ENCODE measurements around the gene PTK6.

Gene PTK6

DNA sequence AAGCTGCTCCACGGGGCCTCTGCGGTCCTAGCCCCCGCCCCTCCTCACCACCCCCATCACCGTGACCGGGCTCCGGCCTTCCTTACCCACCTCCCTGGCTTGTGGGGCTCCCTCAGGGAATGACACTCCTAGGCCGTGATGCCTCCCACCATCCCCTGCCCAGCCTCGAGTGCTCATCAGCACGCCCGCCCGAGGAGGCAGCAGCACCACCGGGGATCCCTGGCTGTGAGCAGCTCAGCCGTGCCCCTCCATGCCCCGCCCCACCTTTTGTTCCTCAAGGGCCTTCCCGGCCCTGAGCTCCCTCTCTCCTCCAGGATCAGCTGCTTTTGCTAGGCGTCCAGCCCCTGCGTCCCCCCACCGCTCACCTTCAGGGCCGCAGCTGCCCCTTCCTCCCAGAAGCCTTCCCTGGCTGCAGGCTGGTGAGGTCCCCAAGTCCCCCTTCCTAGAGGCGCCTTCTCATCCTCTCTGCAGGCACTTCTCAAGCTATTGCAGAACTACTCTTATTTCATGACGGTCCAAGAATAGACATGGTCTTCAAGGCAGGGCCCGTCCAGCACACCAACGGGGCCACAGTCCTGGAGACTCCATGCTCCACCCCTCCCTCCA, 19.8 kb upstream of the PTK6 start:
- no peak for DNase-seq

DNA sequence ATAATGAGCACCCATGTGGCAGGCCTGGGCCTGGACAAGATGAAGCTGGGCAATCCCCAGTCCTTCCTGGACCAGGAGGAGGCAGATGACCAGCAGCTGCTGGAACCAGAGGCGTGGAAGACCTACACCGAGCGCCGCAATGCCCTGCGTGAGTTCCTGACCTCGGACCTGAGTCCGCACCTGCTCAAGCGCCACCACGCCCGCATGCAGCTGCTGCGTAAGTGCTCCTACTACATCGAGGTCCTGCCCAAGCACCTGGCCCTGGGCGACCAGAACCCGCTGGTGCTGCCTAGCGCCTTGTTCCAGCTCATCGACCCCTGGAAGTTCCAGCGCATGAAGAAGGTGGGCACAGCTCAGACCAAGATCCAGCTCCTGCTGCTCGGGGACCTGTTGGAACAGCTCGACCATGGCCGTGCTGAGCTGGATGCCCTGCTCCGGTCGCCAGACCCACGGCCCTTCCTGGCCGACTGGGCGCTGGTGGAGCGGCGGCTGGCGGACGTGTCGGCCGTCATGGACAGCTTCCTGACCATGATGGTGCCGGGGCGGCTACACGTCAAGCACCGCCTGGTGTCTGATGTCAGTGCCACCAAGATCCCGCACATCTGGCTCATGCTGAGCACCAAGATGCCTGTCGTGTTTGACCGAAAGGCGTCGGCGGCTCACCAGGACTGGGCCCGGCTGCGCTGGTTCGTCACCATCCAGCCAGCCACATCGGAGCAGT, 18.6 kb upstream of the PTK6 start:
- no peak for DNase-seq

DNA sequence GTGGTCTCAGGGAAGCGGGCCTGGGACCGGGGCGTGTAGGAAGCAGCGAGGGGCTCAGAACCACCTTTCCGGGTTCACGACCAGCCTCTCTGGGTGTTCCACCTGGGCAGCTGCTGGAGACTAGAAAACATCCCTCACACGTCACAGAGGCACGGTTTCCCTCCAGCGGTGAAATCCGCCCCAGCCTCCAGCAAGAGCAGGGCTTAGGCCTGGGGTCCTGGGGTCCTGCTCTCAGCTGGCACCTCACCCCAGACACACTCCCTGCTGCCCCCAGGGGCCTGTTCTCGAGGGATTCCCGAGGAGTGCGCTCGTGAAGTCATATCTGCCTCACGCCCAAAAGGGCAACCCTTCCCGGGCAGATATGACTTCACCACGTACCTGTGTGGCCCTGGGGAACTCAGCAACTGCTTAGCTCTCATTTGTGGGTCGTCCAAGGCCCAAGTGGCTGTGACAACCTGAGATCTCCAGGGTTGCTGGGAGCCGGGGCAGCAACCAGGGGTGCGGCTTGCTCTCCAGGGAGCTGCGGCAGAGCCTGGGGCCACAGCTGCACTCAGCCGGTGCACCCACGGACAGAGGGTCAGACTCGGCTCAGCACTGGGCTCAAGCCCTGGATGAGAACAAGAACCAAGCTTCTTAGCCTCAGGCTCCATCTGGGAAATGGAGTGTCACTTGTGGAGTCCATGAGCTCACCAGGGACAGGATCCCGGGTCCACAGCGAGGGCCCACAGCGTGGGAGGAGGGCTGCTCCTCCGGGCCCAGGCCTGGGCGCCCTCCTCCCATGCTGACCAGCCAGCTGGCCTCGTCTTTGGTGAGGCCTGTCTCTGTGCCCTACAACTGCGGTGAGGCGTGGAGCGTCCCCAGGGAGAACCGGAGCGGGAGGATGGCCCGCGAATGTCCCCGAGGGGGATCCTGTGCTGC, 17.4 kb upstream of the PTK6 start:
- no peak for DNase-seq

DNA sequence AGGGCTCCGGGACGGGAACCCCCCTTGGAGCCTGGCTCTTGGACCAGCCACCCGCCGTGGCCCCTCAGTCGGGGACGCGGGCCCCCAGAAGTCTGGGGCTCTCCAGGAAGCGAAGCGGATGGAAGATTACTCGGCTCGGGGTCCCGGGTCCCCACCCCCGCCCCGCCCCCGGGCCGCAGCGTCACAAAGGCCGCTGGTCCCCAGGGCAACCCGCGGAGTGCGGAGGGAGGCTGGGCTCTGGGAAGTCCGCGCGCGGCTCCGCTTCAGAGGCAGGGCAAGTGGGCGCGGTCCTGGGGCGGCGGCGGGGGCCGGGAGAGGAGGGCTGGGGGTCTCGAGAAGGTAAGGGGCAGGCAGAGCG, 16.7 kb upstream of the PTK6 start, which contains the start of gene FNDC11:
Gene FNDC11, plus strand, starts transcription at position 227 of the 358 bp plus-strand sequence. CDS start 1,505 bp downstream, outside the sequence.
- no peak for DNase-seq

DNA sequence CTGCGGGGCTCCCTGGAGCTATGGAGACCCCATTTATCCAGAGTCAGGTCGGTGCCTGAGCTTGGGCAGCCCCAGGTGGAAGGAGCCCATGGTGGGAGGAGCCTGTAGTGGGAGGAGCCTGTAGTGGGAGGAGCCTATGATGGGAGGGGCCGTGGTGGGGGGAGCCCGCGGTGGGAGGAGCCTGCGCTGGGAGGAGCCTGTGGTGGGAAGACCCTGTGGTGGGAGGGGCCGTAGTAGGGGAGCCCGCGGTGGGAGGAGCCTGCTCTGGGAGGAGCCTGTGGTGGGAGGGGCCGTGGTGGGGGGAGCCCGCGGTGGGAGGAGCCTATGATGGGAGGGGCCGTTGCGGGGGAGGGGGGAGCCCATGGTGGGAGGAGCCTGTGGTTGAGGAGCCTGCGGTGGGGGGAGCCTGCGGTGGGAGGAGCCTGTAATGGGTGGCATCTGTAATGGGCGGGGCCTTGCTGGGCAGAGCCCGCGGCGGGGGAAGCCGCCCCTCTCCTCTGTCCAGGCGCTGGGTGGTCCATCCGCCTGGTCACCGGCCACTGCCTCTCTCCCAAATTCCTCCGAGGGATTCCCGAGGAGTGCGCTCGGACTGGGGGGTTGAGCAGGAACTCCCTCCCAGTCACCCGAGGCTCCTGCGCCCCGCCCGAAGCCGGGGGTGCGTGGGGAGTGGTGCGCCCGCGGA, 16.2 kb upstream of the PTK6 start:
- DNase-seq: peak; percentile 88

DNA sequence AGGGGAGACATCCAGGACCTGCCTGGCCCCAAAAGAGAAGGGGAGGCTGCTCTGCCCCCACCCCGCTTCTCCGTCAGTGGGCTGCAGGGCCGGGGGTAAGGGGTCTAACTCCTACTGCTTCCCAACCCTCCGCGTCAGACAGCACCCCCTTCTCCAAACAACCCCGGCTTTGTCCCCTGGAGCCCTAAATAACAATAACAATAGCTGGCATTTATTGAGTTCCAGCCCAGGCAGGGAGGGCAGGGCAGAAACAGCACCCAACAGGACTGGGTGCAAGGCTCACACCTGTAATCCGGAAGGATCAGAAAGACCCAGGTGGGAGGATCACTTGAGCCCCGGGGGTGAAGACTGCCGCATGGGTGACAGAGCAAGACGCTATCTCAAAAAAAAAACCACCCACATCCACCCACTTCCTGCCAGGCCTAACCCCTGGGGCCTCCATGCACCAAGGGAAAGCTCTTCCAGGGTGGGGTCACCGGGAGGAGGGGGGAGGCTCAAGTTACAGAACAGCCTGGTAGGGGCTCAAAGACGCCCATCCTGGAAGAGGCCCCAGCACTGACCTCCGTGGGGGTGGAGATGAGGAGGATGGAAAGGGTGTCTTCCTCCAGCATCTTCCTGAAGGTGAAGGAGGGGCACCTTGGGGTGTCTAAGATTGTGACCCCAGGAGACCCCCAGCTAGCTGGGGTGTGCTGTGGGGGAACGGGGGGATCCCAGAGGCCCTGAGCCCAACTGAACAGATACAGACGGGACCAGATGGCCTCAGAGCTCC, 15.5 kb upstream of the PTK6 start:
- DNase-seq: no peak

DNA sequence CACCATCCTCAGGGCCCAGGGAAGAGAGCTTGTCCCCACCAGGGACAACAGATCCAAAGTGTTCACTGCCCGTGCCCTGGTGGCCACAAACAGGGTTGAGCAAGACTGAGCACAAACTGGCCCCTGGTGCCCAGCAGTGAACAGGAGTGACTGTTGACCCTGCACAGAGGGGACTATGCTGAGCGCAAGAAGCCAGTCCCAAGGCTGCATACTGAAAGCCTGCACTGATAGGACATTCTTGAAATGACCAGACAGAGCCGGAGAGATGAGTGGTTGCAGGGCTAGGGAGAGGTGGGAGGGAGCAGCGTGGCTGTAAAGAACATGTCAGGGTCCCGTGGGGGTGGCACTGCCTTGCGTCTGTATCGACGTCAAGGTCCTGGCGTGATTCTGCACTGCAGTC, 13.9 kb upstream of the PTK6 start:
- no peak for DNase-seq

DNA sequence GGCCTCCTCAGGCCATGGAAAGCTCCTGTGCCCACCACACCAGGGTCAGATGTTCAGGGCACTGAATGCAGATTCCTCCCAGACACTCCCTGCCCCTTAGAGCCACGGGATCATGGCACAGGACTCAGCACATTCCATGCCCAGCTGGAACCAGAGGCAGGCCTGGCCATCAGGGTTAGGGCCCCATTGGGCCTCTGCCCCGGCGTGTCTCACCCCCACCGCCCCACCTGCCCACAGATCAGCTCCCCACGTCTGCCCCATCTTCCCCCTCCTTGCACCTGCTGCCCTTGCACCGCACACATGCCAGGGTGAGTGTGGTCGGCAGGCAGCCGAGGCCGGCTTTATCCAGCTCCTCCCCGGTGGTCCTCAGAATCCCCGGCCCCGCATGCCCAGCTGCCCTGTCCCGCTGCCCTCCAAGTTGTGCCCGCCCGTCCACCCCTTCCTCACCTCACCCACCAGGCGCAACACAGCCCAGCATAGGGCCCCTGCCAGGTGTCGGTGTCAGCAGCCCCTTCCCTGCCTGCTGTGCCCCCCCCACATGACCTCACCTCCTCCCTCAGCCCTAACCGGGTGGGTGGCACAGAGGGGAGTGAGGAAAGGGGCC, 12.6 kb upstream of the PTK6 start:
- DNase-seq: no peak

DNA sequence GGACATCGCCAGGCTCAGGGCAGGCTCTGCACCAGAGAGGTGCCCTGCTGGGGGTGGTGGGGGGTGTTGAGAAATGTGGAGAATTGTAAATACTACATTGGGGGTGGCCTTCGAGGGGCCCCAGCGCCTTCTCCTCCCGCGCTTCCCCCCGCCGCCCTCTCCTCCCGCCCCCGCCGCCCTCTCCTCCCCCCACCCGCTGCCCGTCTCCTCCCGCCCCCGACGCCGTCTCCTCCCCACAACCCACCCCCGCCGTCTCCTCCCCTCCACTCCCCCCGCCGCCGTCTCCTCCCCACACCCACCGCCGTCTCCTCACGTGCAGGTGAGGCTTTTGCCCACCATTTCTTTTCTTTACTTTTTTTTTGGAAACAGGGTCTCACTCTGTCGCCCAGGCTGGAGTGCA, 11.8 kb upstream of the PTK6 start:
- no peak for DNase-seq

DNA sequence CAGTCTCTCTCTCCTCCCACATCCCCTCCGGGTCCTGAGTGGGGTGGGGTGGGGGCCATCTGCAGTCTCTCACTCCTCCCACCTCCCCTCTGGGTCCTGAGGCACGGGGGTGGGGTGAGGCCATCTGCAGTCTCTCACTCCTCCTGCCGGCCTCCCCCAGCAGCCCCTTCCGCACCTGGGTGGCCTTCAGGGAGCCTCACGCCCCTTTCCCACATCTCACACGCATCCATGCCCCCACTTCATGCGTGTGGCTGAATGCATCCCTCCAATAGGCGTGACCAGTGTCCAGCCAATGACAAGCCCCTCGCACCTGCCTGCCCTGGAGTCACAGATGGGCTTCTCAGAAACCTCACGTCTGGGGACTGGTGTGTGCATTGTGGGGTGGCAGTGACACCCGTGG, 11.4 kb upstream of the PTK6 start:
- DNase-seq: no peak

DNA sequence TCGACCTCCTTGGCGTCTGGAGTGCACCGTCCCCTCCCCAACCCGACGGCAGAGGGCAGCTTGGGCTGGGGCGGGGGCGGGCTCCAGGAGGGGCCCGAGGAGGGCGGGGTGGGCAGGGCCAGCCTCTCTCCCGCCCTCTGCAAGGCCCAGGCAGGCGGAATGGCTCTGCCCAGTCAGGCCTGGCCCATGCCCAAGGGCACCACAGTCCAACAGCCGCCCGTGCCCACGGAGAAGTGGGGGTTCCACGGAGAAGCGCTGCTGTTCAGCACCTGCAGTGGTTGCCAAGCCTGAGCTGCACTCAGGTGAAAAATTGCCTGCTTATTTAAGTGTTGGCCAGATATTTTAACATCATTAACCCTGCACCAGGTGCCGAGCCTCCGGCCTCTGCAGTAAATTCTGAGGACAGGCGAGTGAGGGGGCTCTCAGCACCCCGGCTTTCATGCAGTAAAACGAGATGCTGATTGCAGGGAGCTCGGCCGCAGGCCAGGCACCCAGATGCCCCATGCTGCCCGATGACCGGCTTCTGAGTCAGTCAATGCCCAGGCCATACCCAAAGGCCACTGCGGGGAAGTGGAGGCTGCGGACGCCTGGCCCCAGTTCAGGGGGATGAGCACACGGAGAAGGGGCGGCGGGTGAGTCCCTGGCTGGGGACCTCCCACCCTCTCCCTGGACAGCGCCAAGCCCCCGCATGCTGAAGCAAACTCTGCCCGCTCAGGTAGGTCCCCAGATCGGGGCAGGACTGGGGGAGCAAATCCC, 10.7 kb upstream of the PTK6 start, which contains the start of gene SRMS:
Gene SRMS, minus strand, starts transcription at position 25 of the 756 bp plus-strand sequence. CDS start 286 bp downstream, outside the sequence.
- no peak for DNase-seq

DNA sequence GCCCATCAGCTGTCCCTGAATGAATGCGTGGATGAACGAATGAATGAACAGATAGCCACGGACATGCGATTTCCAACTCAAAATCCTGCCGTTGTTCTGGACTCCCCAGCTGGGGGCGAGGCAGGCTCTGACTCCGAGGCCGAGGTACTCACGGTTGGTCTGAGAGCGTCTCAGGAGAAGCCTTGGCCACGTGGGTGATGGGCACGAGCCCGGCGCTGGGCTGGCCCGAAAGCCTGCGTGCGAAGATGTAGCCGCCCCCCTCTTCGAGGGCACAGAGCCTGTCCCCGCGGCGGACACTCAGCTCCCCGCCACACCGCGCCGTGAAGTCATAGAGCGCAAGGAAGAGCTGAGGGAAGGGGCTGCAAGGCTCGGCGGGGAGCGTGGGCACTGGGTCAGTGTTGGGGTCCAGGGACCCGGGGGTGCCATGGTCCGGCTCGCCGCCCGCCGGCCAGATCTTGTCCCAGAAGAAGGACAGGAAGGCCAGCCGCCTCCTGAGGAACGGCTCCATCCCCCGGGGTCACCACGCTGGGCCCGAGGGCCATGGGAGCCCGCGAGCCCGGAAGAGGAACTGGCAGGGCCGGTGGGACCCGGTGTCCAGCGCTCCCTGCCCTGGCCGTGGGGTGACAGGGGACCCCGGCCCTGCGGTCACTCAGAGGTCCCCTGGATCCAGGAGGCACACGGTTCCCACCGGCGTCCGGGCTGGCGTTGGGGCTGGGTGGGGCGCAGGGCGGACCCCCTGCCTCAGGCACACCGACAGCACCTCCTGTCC, 10.0 kb upstream of the PTK6 start:
- no peak for DNase-seq

DNA sequence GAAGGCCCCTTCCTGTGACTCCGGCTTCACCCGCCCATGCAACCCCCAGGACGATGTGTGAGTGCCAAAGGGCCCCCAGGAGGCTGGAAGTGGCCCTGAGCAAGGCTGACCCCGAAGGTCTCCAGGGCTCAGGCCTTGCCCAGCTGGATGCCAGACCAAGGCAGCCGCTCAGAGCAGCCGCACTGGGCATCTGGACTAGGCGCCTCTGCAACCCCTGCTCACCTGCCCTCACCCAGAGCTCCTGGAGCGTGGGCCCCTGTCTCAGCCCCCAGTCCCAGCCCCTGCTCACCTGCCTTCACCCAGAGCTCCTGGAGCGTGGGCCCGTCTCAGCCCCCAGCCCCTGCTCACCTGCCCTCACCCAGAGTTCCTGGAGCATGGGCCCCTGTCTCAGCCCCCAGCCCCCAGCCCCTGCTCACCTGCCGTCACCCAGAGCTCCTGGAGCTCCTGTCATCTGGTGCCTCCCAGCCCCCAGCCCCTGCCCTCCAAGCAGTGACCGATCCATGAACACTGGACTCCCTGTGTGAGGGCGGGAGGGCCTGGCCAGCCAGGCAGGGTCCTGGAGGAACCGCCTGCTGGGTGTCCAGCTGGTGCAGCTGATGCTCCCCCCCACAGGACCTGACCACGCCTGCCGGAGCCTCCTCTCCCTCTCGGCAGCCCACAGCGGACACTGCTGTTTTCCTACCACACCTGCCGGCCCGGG, 9.2 kb upstream of the PTK6 start:
- DNase-seq: no peak

DNA sequence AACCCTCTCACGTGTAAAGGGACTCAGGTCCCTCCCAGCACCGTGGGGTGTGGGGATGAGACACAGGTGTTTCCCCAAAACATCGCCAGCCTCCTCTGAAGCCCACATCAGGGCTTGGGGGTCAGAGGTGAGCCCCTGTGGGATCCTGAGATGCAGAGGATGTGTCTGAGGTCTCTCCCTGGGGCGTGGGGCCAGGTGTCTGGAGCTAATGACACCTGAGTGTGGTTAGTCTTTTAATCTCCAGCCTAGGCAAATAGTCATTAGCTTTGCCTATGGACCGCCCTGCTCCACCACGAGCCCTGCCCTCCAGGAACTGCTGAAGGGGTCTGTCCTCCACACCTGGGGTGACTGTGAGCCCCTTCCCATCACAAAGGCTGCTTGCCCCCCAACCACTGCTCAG, 8.6 kb upstream of the PTK6 start:
- DNase-seq: no peak

DNA sequence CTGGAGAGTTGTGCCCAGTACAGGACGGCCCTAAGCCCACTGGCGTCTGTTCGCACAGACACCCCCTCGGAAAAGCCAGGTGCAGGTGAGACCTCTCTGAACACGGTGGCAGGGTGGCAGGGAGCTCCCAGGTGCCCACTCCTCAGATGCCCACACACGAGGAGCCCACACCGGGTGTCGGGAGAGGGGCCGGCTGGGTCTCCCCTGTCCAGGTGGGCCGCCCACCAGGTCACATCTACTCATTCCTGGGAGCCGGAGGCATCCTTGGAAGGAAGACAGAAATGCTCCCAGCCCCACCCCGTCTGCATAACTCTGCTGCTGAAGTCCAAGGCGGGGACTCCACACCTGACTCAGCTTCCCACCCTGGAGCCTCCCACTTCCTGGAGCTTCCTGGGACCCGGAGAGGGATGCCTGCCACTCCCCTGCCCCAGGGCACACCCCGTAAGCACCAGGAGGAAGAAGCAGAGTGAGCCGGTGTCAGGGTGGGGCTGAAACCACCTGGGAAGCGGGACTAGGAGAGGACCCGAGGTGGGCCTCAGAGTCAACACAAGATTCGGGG, 7.9 kb upstream of the PTK6 start:
- DNase-seq: no peak

DNA sequence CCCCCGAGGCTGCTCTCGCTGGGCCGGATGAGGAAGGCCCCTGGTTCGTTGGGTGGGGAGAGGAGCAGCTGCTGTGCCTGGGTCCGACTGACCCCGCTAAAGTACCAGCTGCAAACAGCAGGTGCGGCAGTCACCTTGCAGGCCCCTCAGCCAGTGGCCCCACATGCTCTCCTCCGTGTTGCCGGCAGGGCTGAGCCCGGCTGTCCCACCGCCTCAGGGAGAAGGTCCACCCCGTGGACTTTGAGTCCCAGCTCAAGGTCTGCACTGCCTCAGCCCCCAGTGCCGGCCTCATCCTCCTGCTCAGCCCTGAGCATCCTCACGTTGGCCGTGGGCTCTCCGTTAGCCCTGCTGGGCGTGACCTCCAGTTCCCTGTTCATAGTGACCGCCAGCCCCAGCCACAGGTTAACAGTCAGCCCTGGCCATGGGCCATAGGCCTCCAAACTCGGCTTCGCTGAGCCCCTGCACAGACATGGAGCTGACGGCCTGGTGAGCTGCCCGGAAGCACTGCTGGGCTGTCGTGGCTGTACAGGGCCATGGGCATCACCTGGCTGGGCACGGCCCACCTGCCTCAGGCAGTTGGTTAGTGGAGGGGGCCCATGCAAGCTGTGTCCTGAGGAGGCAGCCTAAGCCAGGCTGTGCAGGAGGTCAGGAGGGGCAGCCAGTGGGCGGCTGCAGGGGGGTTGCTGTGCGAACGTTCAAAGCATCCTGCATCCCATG, 7.2 kb upstream of the PTK6 start:
- no peak for DNase-seq

DNA sequence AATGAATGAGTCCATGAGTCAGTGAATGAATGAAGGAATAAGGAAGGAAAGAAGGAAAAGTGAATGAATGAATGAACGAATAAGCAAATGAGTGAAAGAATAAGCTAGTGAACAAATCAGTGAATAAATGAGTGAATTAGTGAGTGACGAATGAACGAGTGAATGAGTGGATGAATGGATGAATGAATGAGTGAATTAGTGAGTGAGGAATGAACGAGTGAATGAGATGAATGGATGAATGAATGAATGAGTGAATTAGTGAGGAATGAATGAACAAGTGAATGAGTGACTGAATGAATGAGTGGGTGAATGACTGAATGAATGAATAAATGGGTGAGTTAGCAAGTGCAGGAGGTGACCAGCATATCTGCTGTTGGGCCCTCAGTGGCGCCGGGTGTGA, 6.6 kb upstream of the PTK6 start:
- DNase-seq: no peak

DNA sequence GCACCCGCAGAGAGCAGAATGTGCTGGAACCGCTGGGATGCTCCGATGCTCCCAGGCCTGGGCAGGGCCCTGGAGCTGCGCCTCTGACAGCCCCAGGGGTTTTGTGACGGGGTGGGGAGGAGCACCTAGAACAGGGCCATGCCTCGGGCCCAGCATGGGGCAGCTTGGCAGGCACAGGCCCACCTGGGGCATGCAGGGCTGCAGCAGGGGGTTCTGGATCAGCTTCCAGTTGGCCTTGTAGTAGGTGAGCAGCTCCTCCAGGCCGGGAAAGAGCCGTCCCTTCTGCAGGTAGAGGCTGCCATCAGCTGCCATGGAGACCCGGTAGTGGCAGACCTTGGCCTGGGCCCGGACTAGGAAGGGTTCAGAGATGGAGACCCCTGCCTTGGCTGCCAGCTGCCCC, 6.0 kb upstream of the PTK6 start:
- DNase-seq: no peak

DNA sequence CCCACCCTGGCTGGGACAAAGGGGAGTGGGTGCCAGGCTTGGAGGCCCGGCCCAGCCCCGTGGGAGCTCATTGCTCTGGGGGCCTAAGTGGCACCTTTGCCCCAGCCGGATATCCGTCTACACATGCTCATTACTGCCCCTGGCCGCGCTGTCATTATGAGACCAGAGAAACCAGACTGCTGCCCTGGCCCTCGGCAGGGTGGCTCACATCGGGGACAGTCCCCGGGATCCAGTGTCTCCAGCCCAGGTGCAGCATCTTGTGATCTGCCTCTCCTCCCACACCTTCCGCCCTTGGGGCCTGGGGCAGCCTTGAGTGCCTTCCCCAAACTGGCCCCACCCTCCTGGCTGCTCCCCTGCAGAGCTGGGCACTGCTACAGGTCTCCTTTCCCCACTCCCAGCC, 5.5 kb upstream of the PTK6 start:
- DNase-seq: no peak
